ENCODE results near the gene HNRNPA0. TPM values are rescaled to one million over a fixed set of nuclear protein-coding genes. Genes with fewer than 3 reads are reported as not detected.

Gene HNRNPA0
- total RNA-seq, 2 donors from 2014 or later = 30.0 to 35.5 TPM

GRCh38 chr5:137761566-137761965, 7.4 kb upstream of the HNRNPA0 start:
- H3K4me1 Mint-ChIP-seq = no peaks in the 10 kb centered on the region
- no peaks in the 10 kb centered on the region for H3K36me3 Mint-ChIP-seq (ENCODE audit: low read depth)
- no peak for ATAC-seq (replicated peaks)
- no peak overlapping the region for H3K4me3 Mint-ChIP-seq
- H3K27me3 Mint-ChIP-seq = peaks cover 5% of the 10 kb centered on the region
- no peak overlapping the region for H3K27ac Mint-ChIP-seq
- no peaks in the 10 kb centered on the region for H3K9me3 Mint-ChIP-seq

DNA sequence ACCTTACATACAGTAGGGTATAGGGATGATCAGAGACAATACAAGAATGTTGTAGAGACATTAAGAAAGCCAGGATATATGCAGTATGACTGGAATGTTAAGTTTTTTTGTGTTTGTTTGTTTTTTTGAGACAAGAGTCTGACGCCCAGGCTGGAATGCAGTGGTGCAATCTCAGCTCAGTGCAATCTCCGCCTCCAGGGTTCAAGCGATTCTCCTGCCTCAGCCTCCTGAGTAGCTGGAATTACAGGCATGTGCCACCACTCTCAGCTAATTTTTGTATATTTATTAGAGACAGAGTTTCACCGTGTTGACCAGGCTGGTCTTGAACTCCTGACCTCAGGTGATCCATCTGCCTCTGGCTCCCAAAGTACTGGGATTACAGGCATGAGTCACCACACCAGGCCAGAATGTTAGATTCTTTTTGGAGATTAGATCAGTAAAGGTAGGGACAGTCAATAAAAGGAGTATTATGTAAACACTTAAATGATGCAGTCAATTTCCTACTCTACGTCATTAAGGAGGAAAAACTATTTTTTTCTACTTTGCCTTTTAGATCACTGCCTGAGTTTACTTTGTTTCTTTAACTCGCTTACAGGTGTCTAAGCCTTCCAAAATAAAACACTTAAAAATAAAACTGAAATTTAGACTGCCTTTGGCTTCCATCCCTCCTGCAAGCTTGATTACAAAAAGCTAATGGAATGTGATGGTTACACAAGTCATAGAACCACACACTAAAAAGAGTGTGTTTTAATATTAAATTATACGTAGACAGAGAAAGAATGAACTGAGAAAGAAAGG, 6.8 kb upstream of the HNRNPA0 start:
- peaks cover 5% of the 10 kb centered on the region for H3K27me3 Mint-ChIP-seq
- no peaks in the 10 kb centered on the region for H3K36me3 Mint-ChIP-seq (ENCODE audit: low read depth)
- ATAC-seq (replicated peaks) = no peak
- no peaks in the 10 kb centered on the region for H3K4me1 Mint-ChIP-seq
- H3K4me3 Mint-ChIP-seq = no peak overlapping the region
- H3K9me3 Mint-ChIP-seq = no peaks in the 10 kb centered on the region
- no peak overlapping the region for H3K27ac Mint-ChIP-seq

DNA sequence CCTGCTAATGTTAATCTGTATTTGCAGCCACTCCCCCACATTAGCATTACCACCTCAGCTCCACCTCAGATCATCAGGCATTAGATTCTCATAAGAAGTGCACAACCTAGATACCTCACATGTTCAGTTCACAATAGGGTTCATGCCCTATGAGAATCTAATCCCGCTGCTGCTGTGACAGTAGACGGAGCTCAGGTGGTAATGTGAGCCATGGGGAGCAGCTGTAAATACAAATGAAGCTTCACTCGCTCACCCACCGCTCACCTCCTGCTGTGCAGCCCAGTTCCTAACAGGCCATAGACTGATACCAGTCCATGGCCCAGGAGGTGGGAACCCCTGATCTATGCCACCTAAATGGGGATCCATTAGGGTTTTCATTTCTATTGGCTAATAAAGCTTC, 6.1 kb upstream of the HNRNPA0 start:
- no peaks in the 10 kb centered on the region for H3K4me1 Mint-ChIP-seq
- H3K4me3 Mint-ChIP-seq = no peak overlapping the region
- H3K9me3 Mint-ChIP-seq = no peaks in the 10 kb centered on the region
- H3K36me3 Mint-ChIP-seq (ENCODE audit: low read depth) = no peaks in the 10 kb centered on the region
- H3K27ac Mint-ChIP-seq = no peak overlapping the region
- H3K27me3 Mint-ChIP-seq = peaks cover under 1% of the 10 kb centered on the region
- no peak for ATAC-seq (replicated peaks)

DNA sequence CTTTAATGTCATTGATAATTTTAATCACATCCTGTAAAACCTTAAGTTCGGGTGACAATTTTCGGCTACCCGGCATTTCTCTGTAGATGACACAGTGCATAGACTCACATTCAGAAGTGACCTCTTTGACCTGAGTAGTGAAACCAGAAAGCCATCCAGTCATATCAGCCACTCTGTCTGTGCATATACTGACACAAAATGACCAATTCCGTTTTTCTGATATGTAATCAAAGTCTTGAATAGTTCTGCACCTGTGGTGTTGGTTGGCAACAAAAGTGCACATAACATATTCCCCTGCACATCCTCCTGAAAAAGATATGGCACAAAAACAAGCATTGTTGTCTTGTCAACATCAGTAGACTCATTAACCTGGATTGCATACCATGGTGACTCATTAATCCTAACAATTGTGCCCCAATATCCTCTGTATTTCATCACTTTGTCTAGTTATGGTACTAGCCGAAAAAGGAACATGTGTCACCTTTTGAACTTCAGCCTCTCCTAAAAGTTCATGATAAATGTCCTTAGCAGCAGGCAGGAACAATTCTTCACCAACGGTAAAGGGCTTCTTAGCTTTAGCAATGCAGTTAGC, 4.6 kb upstream of the HNRNPA0 start:
- H3K36me3 Mint-ChIP-seq (ENCODE audit: low read depth) = peaks cover 10% of the 10 kb centered on the region
- no peaks in the 10 kb centered on the region for H3K4me1 Mint-ChIP-seq
- no peaks in the 10 kb centered on the region for H3K27me3 Mint-ChIP-seq
- H3K4me3 Mint-ChIP-seq = no peak overlapping the region
- no peaks in the 10 kb centered on the region for H3K9me3 Mint-ChIP-seq
- no peak for ATAC-seq (replicated peaks)
- no peak overlapping the region for H3K27ac Mint-ChIP-seq

DNA sequence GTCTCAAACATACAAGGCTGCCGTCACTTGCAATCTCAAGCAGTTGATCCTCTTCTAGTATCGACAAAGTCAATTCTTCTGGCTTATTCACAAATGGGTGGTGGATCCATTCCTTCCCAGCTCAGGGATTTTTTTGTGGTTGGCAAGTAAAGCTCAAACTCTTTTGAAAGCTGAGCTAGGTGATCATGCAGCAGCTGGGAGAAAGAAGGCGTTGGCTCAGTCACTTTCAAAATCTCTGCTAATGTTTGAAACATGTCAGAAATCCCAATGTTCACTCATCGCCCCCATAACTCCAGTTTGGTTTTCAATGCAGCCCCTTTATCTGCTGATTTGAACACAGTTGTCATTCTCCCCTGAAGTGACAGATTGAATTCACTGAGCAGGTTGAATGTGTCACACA, 4.0 kb upstream of the HNRNPA0 start:
- Mint-ChIP-seq H3K27me3 (no peaks in the 10 kb centered on the region), H3K9me3 (no peaks in the 10 kb centered on the region), H3K36me3 (ENCODE audit: low read depth) (peaks cover 17% of the 10 kb centered on the region), H3K4me1 (no peaks in the 10 kb centered on the region), H3K27ac (no peak overlapping the region), H3K4me3 (no peak overlapping the region)
- no peak for ATAC-seq (replicated peaks)

GRCh38 chr5:137757634-137758033, 3.5 kb upstream of the HNRNPA0 start:
- Mint-ChIP-seq H3K4me1 (no peaks in the 10 kb centered on the region), H3K9me3 (no peaks in the 10 kb centered on the region), H3K4me3 (no peak overlapping the region), H3K27me3 (no peaks in the 10 kb centered on the region), H3K36me3 (ENCODE audit: low read depth) (peaks cover 22% of the 10 kb centered on the region), H3K27ac (no peak overlapping the region)
- ATAC-seq (replicated peaks) = no peak

GRCh38 chr5:137754961-137755762, 999 bp upstream of the HNRNPA0 start:
- peaks cover 13% of the 10 kb centered on the region for H3K4me1 Mint-ChIP-seq
- no peaks in the 10 kb centered on the region for H3K27me3 Mint-ChIP-seq
- H3K4me3 Mint-ChIP-seq = peak overlapping the region; percentile 91
- no peaks in the 10 kb centered on the region for H3K9me3 Mint-ChIP-seq
- peaks cover 46% of the 10 kb centered on the region for H3K36me3 Mint-ChIP-seq (ENCODE audit: low read depth)
- H3K27ac Mint-ChIP-seq = peak overlapping the region; percentile 99
- peak; percentile 28 for ATAC-seq (replicated peaks)

GRCh38 chr5:137753691-137754187, 424 bp downstream of the HNRNPA0 start:
- Mint-ChIP-seq H3K9me3 (no peaks in the 10 kb centered on the region), H3K36me3 (ENCODE audit: low read depth) (peaks cover 50% of the 10 kb centered on the region), H3K4me1 (peaks cover 14% of the 10 kb centered on the region), H3K27me3 (no peaks in the 10 kb centered on the region), H3K27ac (peak overlapping the region; percentile 99), H3K4me3 (peak overlapping the region; percentile 91)
- ATAC-seq (replicated peaks) = peak; percentile 26

GRCh38 chr5:137752905-137753690, 1.1 kb downstream of the HNRNPA0 start:
- no peak for ATAC-seq (replicated peaks)
- H3K36me3 Mint-ChIP-seq (ENCODE audit: low read depth) = peaks cover 50% of the 10 kb centered on the region

GRCh38 chr5:137751869-137752491, 2.2 kb downstream of the HNRNPA0 start:
- H3K4me1 Mint-ChIP-seq = peaks cover 14% of the 10 kb centered on the region
- H3K27ac Mint-ChIP-seq = peak overlapping the region; percentile 99
- ATAC-seq (replicated peaks) = no peak
- peak overlapping the region; percentile 91 for H3K4me3 Mint-ChIP-seq
- H3K27me3 Mint-ChIP-seq = no peaks in the 10 kb centered on the region
- peaks cover 50% of the 10 kb centered on the region for H3K36me3 Mint-ChIP-seq (ENCODE audit: low read depth)
- no peaks in the 10 kb centered on the region for H3K9me3 Mint-ChIP-seq

More at GRCh38 chr5:137752905-137753690, 1.1 kb downstream of the HNRNPA0 start:
- no peaks in the 10 kb centered on the region for H3K9me3 Mint-ChIP-seq
- H3K4me1 Mint-ChIP-seq = peaks cover 14% of the 10 kb centered on the region
- peak overlapping the region; percentile 99 for H3K27ac Mint-ChIP-seq
- peak overlapping the region; percentile 91 for H3K4me3 Mint-ChIP-seq
- no peaks in the 10 kb centered on the region for H3K27me3 Mint-ChIP-seq

DNA sequence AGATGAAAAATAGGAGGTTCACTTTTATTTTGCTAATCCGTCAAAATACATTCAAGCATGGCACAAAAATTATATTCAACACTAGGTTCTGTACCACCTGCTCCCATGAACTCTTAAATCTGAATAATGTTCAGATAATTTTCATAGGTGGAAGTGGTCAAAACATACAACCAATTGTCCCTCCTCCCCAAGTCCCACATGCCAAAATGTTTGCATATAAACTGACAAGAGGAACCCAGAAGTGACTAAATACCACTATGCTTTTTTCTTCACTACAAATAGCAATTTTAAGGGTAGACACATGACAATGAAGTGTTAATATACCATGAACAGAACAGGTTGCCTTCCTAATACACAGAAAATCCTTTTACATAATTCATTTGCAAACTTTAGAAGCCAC, 3.7 kb downstream of the HNRNPA0 start:
- H3K4me3 Mint-ChIP-seq = peak overlapping the region; percentile 91
- no peaks in the 10 kb centered on the region for H3K27me3 Mint-ChIP-seq

GRCh38 chr5:137747848-137748247, 6.3 kb downstream of the HNRNPA0 start:
- Mint-ChIP-seq H3K4me1 (peaks cover 14% of the 10 kb centered on the region), H3K9me3 (no peaks in the 10 kb centered on the region), H3K36me3 (ENCODE audit: low read depth) (peaks cover 31% of the 10 kb centered on the region), H3K4me3 (no peak overlapping the region), H3K27me3 (no peaks in the 10 kb centered on the region), H3K27ac (no peak overlapping the region)
- ATAC-seq (replicated peaks) = no peak

More for the DNA sequence above, 3.7 kb downstream of the HNRNPA0 start:
- ATAC-seq (replicated peaks) = no peak
- no peak overlapping the region for H3K27ac Mint-ChIP-seq
- H3K4me1 Mint-ChIP-seq = peaks cover 14% of the 10 kb centered on the region
- peaks cover 50% of the 10 kb centered on the region for H3K36me3 Mint-ChIP-seq (ENCODE audit: low read depth)
- H3K9me3 Mint-ChIP-seq = no peaks in the 10 kb centered on the region

DNA sequence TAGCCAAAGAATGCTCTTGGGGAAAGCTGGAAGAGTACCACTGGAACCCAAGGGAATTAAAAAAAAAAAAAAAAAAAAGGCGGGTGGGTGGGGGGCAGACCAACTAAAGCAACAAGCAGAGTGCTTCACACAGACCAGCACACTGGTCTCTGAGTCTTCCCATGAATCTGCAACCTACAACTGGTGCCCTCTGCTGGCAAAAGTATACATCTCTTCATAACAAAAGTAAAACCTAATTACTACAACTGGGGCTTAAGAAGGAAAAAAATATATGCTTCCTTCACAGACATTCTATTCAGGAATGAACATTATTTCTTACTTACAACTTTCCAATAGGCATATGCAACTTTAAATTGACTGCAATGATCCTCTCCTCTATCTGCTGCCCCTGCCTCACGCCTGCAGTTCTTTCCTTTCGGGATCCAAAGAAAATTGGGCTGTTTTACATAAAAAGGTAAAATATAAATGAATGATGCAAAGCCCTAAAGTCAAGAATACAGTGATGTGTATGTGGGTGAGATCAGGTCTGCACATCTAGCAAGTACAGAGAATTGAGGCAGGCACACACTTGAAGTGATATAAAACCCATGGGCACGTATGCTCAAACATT, 11.0 kb downstream of the HNRNPA0 start:
- H3K4me3 Mint-ChIP-seq = no peak overlapping the region
- H3K36me3 Mint-ChIP-seq (ENCODE audit: low read depth) = no peaks in the 10 kb centered on the region
- H3K9me3 Mint-ChIP-seq = no peaks in the 10 kb centered on the region
- no peaks in the 10 kb centered on the region for H3K4me1 Mint-ChIP-seq
- H3K27me3 Mint-ChIP-seq = no peaks in the 10 kb centered on the region
- peak; percentile 78 for ATAC-seq (replicated peaks)
- H3K27ac Mint-ChIP-seq = no peak overlapping the region
